ENCODE measurements around the gene ZSCAN5B.

DNA sequence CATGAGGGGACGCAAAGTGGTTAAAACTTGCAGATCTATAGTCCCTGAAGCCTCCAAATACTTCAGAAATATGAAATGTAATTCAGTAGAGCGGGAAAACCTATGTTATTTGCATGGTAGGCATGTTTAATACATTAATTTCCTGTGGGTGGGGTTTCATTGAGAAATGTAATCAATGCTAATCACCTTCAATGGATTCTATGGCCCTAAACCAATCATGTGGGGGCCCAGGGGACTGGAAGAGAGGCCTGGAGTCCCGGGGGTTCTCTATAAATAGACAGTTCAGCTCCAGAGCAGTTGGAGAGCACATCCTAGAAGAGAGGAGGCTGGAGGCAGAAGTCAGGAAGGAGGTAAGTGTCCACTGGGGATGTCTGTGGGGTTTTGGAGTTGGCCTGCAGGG lies 4.4 kb upstream of the ZSCAN5B start, which contains the start of gene ZSCAN5C:
- no peak for TF ChIP-seq EZH2phosphoT487 (conservative IDR thresholded peaks at IDR 0.05; ENCODE audit: low read length)
- TF ChIP-seq, protein P1, sequence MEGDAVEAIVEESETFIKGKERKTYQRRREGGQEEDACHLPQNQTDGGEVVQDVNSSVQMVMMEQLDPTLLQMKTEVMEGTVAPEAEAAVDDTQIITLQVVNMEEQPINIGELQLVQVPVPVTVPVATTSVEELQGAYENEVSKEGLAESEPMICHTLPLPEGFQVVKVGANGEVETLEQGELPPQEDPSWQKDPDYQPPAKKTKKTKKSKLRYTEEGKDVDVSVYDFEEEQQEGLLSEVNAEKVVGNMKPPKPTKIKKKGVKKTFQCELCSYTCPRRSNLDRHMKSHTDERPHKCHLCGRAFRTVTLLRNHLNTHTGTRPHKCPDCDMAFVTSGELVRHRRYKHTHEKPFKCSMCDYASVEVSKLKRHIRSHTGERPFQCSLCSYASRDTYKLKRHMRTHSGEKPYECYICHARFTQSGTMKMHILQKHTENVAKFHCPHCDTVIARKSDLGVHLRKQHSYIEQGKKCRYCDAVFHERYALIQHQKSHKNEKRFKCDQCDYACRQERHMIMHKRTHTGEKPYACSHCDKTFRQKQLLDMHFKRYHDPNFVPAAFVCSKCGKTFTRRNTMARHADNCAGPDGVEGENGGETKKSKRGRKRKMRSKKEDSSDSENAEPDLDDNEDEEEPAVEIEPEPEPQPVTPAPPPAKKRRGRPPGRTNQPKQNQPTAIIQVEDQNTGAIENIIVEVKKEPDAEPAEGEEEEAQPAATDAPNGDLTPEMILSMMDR (IDR thresholded peaks at IDR 0.05; ENCODE audit: insufficient read depth, low read length, poor library complexity, severe bottlenecking): no peak

Measured in SU-DHL-6 (cell line).